Measurements from ENCODE around the gene GTF2H2.
"Not testable (repeated sequence)": the region's sequence is repeated elsewhere in the genome, so short reads cannot be mapped to it uniquely, and the experiment has no call there.

GTF2H2 gene

GRCh38 chr5:71011194-71011792 lies 56.2 kb downstream of the GTF2H2 start:
- no peak for DNase-seq

DNA sequence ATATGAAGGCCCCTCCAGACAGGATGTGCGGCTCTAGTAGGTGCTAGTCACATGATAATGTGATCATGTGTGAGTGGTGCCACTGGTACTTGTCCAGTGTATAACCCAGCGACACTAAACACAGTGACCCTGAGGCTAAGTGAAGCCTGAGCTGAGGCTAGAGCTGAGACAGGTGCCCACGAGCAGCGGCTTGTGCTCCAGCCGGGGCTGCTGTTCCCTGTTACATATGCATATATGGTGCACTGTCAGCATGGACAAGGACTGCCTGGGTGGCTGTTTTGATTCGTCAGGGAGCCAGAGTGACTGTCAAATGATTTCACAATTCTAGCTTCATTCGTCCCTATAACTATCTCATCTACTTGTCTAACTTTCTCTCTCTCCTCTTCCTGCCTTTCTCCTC lies 60.5 kb downstream of the GTF2H2 start:
- DNase-seq, result not testable (repeated sequence)
